Mucosa of rectum (tissue), 2 donors: Measurements from ENCODE around the gene DRD2.

Experiments used
- H3K27ac ChIP-seq, 2 donors: one replicate each; pipeline ENCODE4 v1.7.0; 2013; ENCODE audit warnings: inconsistent platforms in 2 of 2, low read depth in 2 of 2, low read length in 2 of 2
- H3K27me3 ChIP-seq, 2 donors: one replicate each; pipeline ENCODE4 v1.7.0; 2013; ENCODE audit warnings: low read length in 2 of 2; ENCODE audit not compliant: control insufficient read depth in 2 of 2, insufficient read depth in 2 of 2
- H3K36me3 ChIP-seq, 2 donors: one replicate each; pipeline ENCODE4 v1.7.0; 2013; ENCODE audit warnings: low read length in 2 of 2; ENCODE audit not compliant: control insufficient read depth in 2 of 2, insufficient read depth in 2 of 2
- H3K4me1 ChIP-seq, 2 donors: one replicate each; pipeline ENCODE4 v1.7.0; 2013; ENCODE audit warnings: low read length in 2 of 2, mild to moderate bottlenecking in 1 of 2; ENCODE audit not compliant: control insufficient read depth in 2 of 2, insufficient read depth in 2 of 2
- H3K4me3 ChIP-seq, 2 donors: one replicate each; pipeline ENCODE4 v1.7.0; 2013; ENCODE audit warnings: low read length in 2 of 2
- H3K9ac ChIP-seq, 2 donors: one replicate each; pipeline ENCODE4 v1.7.0; 2013; ENCODE audit warnings: low read length in 2 of 2, low read depth in 1 of 2, mild to moderate bottlenecking in 1 of 2
- H3K9me3 ChIP-seq, 2 donors: one replicate each; pipeline ENCODE4 v1.7.0; 2013; ENCODE audit warnings: low read length in 2 of 2; ENCODE audit not compliant: control insufficient read depth in 2 of 2
- donor health status: healthy.
- donor health status: Normal muscosa, but diverticular disease.

The DRD2 gene

DNA sequence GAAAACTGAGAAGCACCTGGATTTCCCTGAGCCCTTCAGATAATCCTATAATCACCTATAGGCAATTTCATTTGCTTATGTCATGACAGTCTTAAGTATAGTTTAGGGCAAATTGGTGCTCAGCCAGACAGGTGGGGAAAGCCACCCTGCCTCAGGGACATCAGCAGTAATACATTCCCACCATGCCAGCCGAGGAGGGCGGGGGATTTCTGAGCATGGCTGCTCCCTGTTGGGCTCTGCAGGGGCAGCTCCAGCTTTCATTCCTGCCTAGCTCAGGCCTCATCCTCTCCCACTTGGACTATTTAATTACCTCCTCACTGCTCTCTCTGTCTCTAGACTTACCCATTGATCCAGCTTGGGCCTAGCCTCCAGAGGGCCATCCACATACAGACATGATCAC, 9.0 kb upstream of the DRD2 start:
- H3K9me3 ChIP-seq: no peaks in the 10 kb centered on the region
- H3K27ac ChIP-seq: no peak overlapping the region
- H3K4me3 ChIP-seq: no peak overlapping the region
- no peaks in the 10 kb centered on the region for H3K36me3 ChIP-seq
- H3K27me3 ChIP-seq: no peaks in the 10 kb centered on the region
- H3K9ac ChIP-seq: no peak overlapping the region
- H3K4me1 ChIP-seq: no peaks in the 10 kb centered on the region

DNA sequence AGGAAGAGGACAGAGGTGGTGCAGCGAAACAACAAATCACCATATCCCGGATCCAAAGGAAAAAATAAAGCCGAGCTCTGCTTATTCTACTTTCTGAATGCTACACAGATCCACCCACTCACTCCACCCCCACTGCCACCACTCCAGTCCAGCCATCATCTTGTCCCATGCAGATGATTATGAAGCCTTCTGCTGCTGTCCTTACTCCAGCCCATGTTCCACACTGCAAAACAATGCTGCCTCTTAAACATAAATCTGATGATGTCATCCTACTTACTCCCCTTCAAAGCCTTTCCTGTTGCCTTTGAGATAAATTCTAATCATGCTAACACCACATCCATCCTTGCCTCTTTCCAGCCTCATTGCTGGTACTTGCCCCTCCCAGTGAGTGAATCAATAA, 6.5 kb upstream of the DRD2 start:
- no peaks in the 10 kb centered on the region for H3K9me3 ChIP-seq
- H3K27me3 ChIP-seq: peaks cover 7 to 13% of the 10 kb centered on the region in 2 donors
- H3K4me3 ChIP-seq: no peak overlapping the region
- H3K9ac ChIP-seq: no peak overlapping the region
- H3K36me3 ChIP-seq: no peaks in the 10 kb centered on the region
- H3K4me1 ChIP-seq: no peaks in the 10 kb centered on the region
- H3K27ac ChIP-seq: no peak overlapping the region

DNA sequence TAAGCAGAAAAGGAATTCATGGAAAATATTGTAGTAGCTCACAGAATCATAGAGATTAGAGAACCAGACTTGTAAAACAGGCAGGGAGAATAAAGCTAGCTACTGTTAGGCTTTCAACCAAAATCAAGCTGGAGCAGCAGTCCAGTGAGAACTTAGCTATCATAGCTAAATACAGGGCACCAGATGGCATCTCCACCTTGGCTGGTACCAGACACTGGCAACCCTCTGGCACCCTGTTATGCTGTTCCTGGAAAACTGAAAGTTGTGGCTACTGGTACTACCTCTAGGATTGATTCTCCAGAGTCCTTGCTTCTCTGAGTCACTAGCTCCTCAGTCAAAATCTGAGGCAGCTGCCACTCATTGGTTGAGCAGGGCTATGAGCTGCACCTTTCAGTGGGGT, 6.0 kb upstream of the DRD2 start:
- no peak overlapping the region for H3K9ac ChIP-seq
- no peaks in the 10 kb centered on the region for H3K4me1 ChIP-seq
- H3K9me3 ChIP-seq: no peaks in the 10 kb centered on the region
- H3K27me3 ChIP-seq: peaks cover 11 to 17% of the 10 kb centered on the region in 2 donors
- H3K4me3 ChIP-seq: no peak overlapping the region
- H3K27ac ChIP-seq: no peak overlapping the region
- no peaks in the 10 kb centered on the region for H3K36me3 ChIP-seq

DNA sequence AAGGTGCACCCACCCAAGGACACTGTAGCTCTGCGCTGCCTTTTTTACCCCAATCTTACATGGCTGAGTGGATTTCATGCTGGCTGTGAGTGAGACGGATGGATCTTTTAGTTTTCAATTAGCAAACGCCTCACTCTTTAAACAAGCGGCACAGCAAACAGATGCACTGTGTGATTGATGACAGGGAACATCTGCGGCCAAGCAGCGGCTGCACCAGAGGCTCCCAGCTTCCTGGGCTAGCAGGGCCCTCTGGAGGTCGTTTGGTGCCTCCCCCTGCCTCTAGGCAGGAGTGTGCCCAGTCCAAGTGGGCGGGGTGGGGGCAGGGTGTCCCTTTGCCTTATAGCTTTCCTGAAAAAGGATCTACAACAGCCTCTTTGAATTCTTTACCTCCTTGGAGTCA, 2.1 kb upstream of the DRD2 start:
- no peak overlapping the region for H3K27ac ChIP-seq
- H3K27me3 ChIP-seq: peaks cover 29 to 37% of the 10 kb centered on the region in 2 donors
- H3K4me3 ChIP-seq: no peak overlapping the region
- H3K36me3 ChIP-seq: no peaks in the 10 kb centered on the region
- no peaks in the 10 kb centered on the region for H3K9me3 ChIP-seq
- H3K4me1 ChIP-seq: no peaks in the 10 kb centered on the region
- H3K9ac ChIP-seq: no peak overlapping the region

DNA sequence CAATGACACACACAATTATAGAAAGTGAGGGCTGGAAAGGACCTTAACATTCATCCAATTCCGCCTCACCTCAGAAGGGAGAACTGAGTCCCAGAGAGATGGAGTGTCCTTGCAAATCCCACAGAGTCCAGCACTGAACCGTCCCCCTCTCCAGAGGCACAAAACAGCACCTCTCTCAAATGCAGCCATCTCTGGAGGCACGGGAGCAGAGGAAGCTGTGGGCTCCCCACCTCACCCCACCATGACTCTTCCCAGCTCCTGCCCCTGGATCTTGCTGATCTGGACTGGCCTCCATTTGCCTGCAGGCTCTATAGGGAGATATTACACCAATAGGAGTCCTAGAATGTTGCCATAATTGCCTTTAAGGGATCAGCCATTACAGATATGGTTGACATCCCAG, 1.4 kb upstream of the DRD2 start:
- Histone ChIP-seq H3K36me3 (no peaks in the 10 kb centered on the region), H3K27me3 (peaks cover 29 to 37% of the 10 kb centered on the region in 2 donors), H3K27ac (no peak overlapping the region), H3K4me3 (no peak overlapping the region), H3K4me1 (no peaks in the 10 kb centered on the region), H3K9ac (no peak overlapping the region), H3K9me3 (no peaks in the 10 kb centered on the region)

DNA sequence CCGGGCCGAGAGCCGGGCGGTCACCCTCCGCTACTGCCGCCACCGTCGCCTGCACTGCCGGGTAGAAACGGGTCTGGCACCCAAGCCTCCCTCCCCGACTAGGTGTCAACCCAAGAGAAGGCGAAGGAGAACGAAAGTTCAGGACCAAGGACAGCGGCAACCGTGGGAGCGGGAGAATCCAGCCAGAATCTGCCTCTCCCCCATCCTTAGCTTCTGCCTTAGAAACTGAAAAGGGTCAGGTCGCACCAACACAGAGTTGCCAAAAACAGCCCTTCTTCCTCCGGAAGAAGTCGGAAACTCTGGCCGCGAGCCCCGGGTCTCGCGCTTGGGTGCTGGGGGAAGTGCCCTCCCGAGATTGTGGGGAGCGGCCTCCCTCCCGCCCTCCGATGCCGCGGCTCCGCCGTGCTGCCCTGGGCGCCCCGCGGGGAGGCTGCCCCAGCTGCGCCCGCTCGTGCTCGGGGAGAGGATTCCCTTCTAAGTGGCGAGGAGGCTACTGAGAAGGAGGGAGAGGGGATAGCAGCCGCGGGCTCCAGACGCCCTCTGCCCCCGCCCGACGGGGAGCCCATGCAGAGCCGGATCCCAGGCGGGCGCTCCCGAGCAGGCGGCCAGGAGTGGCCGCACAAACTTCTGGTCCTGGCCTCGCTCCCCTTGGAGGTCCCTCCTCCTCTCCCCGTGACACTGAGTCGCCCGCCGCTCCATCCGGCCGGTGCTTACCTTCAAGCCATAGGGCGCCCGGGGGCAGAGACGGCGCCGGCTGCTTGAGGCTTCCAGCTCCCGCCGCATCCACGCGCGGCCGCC, 637 bp downstream of the DRD2 start:
- Histone ChIP-seq H3K27me3 (peaks cover 29 to 37% of the 10 kb centered on the region in 2 donors), H3K4me3 (no peak overlapping the region), H3K36me3 (no peaks in the 10 kb centered on the region), H3K9ac (no peak overlapping the region), H3K27ac (no peak overlapping the region), H3K4me1 (no peaks in the 10 kb centered on the region), H3K9me3 (no peaks in the 10 kb centered on the region)

DNA sequence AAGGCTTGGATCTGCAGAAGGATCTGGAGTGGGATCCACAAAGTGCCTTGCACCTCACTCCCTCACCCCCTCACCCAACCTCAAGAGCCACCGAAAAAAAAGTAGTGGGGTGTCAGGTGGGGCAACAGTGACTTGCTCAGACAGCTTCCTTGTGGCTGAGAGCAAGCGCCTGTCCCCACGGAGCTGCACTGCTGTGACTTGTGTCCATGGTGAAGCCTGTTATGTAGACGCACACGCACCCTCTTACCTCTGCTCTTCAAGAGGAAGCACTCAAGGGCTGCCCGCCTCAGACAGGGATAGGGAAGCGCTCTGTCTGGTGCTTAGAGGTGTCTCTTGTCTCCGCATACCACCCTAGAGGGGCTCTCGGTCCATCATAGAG, 1.2 kb downstream of the DRD2 start:
- no peaks in the 10 kb centered on the region for H3K4me1 ChIP-seq
- no peak overlapping the region for H3K4me3 ChIP-seq
- H3K9ac ChIP-seq: no peak overlapping the region
- H3K27me3 ChIP-seq: peaks cover 29 to 37% of the 10 kb centered on the region in 2 donors
- no peak overlapping the region for H3K27ac ChIP-seq
- H3K9me3 ChIP-seq: no peaks in the 10 kb centered on the region
- no peaks in the 10 kb centered on the region for H3K36me3 ChIP-seq

DNA sequence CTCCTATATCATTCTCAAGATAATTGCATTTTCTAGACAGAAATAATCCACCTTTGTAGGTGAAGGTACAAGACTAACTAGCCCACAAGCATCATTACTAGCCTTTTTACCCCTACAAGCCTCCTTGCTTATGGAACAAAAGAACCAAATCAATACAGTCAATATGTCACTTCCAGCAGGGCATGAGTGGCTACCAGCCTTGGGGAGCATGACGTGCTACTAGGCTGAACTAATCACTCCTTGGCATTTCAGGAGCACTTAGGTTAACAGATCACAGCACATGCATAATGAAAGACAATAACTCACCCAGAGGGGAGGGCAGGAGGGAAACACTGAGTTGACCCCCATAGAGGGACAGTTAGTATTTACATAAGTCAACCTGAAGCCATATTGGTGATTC, 2.7 kb downstream of the DRD2 start:
- H3K4me3 ChIP-seq: no peak overlapping the region
- H3K36me3 ChIP-seq: no peaks in the 10 kb centered on the region
- H3K27me3 ChIP-seq: peaks cover 29 to 31% of the 10 kb centered on the region in 2 donors
- H3K4me1 ChIP-seq: no peaks in the 10 kb centered on the region
- no peak overlapping the region for H3K9ac ChIP-seq
- no peak overlapping the region for H3K27ac ChIP-seq
- H3K9me3 ChIP-seq: no peaks in the 10 kb centered on the region

DNA sequence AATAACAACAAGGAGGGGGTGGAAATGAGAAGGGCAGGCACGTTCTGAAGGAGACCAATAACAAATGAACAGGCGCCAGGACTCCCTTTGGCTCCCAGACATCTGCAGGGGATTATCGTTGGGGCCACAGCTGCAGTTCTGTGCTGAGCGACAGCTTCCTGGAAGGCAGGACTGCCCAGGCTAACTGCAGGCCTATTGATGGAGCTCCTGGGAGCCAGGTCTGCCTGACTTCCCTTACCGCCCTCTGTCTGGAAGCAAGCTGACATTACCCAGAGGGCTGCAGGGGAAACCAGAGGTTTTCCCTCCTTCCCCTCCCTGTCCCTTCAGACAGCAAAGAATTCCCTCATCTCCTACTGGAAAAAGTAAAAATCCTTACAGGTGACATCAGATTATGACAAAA, 5.0 kb downstream of the DRD2 start:
- no peaks in the 10 kb centered on the region for H3K36me3 ChIP-seq
- no peak overlapping the region for H3K27ac ChIP-seq
- peaks cover 10 to 13% of the 10 kb centered on the region in 2 donors for H3K27me3 ChIP-seq
- no peaks in the 10 kb centered on the region for H3K4me1 ChIP-seq
- H3K9me3 ChIP-seq: no peaks in the 10 kb centered on the region
- H3K9ac ChIP-seq: no peak overlapping the region
- H3K4me3 ChIP-seq: no peak overlapping the region

DNA sequence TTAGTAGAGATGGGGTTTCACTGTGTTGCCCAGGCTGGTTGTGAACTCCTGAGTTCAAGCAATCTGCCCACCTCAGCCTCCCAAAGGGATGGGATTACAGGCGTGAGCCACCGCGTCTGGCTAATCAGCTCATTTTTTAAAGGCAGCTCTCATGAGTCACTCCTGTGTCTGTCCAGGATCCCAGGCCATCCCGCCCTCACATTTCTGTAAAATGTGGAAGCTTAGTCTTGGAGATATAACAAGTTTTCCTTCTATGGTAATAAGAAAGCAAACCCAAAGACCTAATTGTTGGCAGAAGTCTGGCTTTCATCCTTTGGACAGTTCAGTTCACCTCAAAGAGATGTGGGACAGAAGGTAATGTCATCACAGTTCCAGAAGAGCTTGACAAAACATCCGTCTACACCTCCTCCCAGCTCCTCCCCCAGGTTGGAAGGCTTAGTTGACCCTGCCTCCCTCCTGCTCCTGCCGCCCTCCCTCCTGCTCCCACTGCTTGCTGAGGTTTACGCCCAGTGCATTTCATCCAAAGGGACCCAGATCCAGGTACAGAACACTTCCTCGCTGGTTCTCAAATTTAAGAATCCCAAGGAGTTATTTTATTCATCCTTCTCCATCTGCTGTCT, 6.4 kb downstream of the DRD2 start:
- Histone ChIP-seq H3K9me3 (no peaks in the 10 kb centered on the region), H3K27me3 (peaks cover 6 to 10% of the 10 kb centered on the region in 2 donors), H3K9ac (no peak overlapping the region), H3K36me3 (no peaks in the 10 kb centered on the region), H3K27ac (no peak overlapping the region), H3K4me1 (no peaks in the 10 kb centered on the region), H3K4me3 (no peak overlapping the region)
